Aorta (tissue), 5 donors: ENCODE results near the gene BAIAP2. TPM values are rescaled to one million over a fixed set of nuclear protein-coding genes. Genes with fewer than 3 reads are reported as not detected.

Source experiments
- ATAC-seq: fragments of 200-7000 bp; cut with Tn5 transposase; one replicate; pipeline ENCODE4 v1.9.1; 2022; ENCODE audit warnings: moderate library complexity; ENCODE audit not compliant: low FRiP score
- DNase-seq, 2 donors: peaks; one replicate each; pipeline ENCODE4 v3.0.0-alpha.2; 2020
- H3K27ac ChIP-seq, 2 donors: one replicate each; pipeline ENCODE4 v1.5.1; 2013; ENCODE audit warnings: low read length in 2 of 2, mild to moderate bottlenecking in 2 of 2, moderate library complexity in 2 of 2, control low read depth in 1 of 2, inconsistent platforms in 1 of 2, low read depth in 1 of 2
- H3K27me3 ChIP-seq, 2 donors: one replicate each; pipeline ENCODE4 v1.6.1; 2013; ENCODE audit warnings: control low read depth in 1 of 2, low read length in 1 of 2, mild to moderate bottlenecking in 1 of 2, moderate library complexity in 1 of 2; ENCODE audit not compliant: insufficient read depth in 2 of 2, control insufficient read depth in 1 of 2
- H3K36me3 ChIP-seq, 2 donors: one replicate each; pipeline ENCODE4 v1.6.1; 2013; ENCODE audit warnings: control low read depth in 1 of 2, low read length in 1 of 2, mild to moderate bottlenecking in 1 of 2; ENCODE audit not compliant: insufficient read depth in 2 of 2, control insufficient read depth in 1 of 2
- H3K4me1 ChIP-seq, 2 donors: one replicate each; pipeline ENCODE4 v1.6.1; 2013; ENCODE audit warnings: low read length in 2 of 2, control low read depth in 1 of 2, mild to moderate bottlenecking in 1 of 2, moderate library complexity in 1 of 2; ENCODE audit not compliant: insufficient read depth in 2 of 2, control insufficient read depth in 1 of 2
- H3K4me3 ChIP-seq, 2 donors: one replicate each; pipeline ENCODE4 v1.5.1; 2013; ENCODE audit warnings: low read length in 2 of 2, control low read depth in 1 of 2, mild to moderate bottlenecking in 1 of 2
- H3K9me3 ChIP-seq: one replicate; pipeline ENCODE4 v1.6.1; 2013; ENCODE audit warnings: mild to moderate bottlenecking, low read length; ENCODE audit not compliant: control insufficient read depth
- WGBS, 2 donors: extraction: QIAGEN DNeasy Blood & Tissue Kit; methylation state at CpG; one replicate each; pipeline ENCODE4 v1.1.7; 2013; 5-methylcytosine and 5-hydroxymethylcytosine counted together
- intact Hi-C, 2 donors: fragments of 100-400 bp; cut with DNase I; formaldehyde crosslinking; loops; one replicate each; pipeline versions ENCODE4 v1.14.2 to v1.15.0; 2022
- polyA plus RNA-seq, 2 donors: library from polyadenylated mRNA; stranded (reverse); fragments of 200-250 nt; gene quantifications; one replicate each; pipeline ENCODE4 v1.2.3, GENCODE V29; 2013
- total RNA-seq, 2 donors: library from RNA; stranded (reverse); fragmentation: NEBNext Ultra II Directional; extraction: Animal tissue kit (Norgen Biotek cat#: 25700); gene quantifications; one replicate each; pipeline ENCODE4 v1.2.1, GENCODE V29; 2021
- donor health status: healthy with polysubstance abuse.
- donor health status: Bipolar disorder and iron deficiency.
- donor health status: DM: no; HTN: no; CAD: no.
- donor health status: DM: no; HTN: no; CAD: no.
- donor health status: DM: yes; HTN: yes; CAD: no.

Gene BAIAP2
- total and polyA plus RNA-seq, 4 donors = 1.7 to 23.7 (median 14.3) TPM

DNA sequence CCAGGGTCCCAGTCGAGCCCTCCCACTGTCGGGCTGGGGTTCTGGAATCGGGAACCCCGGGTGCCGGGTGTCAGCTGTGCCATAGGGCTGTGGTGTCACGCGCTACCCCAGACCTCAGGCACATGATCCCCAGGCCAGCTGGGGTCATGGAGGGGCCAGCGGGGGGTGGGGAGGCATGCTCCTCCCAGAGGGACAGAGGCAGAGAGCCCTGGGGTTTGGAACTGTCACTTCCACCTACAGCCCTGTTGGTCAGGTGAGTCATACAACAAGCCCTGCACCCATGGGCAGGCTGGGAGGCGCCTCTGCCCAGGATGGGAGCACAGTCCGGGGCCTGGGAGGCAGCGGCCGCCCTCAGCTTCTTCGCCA is 63.0 kb downstream of the BAIAP2 start:
- Histone ChIP-seq H3K4me1 (no peaks in the 10 kb centered on the region), H3K4me3 (no peak overlapping the region), H3K36me3 (no peaks in the 10 kb centered on the region), H3K9me3 (no peaks in the 10 kb centered on the region), H3K27me3 (no peaks in the 10 kb centered on the region), H3K27ac (no peak overlapping the region)
- intact Hi-C loops = no loop called here
- DNase-seq (peak in 1 of 2 donors; percentile 84), ATAC-seq (no peak)
- 84 to 85% methylated on average over 13 of the region's 13 CpGs for WGBS, 2 donors

DNA sequence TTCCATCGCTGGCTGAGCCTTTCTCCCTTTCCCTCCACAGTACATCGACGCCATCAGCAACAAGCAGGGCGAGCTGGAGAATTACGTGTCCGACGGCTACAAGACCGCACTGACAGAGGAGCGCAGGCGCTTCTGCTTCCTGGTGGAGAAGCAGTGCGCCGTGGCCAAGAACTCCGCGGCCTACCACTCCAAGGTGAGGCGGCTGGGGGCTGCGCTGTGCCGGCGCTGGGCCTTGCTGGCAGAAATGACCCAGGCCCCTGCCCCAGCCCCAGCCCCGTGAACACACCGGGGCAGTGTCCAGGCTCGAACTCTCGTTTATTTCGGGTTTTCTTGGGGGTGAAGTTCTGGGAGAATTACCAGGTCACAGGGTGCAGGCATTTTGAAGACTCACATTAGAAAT is 64.9 kb downstream of the BAIAP2 start:
- ATAC-seq (no peak), DNase-seq (no peak)
- Histone ChIP-seq H3K27me3 (no peaks in the 10 kb centered on the region), H3K4me1 (no peaks in the 10 kb centered on the region), H3K27ac (no peak overlapping the region), H3K9me3 (no peaks in the 10 kb centered on the region), H3K36me3 (no peaks in the 10 kb centered on the region), H3K4me3 (no peak overlapping the region)
- intact Hi-C loops = loop anchor here (2.0 to 5.0 kb wide), 3 partner anchors 63 to 109 kb away; partner anchors contain the start of genes BAIAP2 (in 1 of the 2) and CHMP6 (in 1 of the 2)
- 97 to 98% methylated on average over 23 of the region's 23 CpGs for WGBS, 2 donors

DNA sequence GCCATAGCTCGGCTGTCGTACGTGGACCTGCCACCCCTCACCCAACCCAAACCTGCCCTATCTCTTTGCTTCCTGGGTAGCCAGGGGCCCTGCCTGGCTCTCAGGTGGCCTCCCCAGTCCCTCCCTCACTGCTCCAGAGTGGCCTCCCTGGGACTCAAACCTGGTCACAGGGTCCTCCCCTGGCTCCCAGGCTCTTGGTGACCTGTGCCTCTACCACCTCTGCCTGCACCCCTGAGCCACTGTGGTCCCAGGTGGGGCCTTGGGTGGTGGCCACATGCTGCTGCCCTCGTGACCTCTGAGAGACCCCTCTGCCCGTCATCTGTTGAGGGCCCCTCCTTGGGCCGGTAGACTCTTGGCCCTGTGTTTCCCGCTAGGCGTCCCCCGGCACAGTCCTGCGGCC is 65.7 kb downstream of the BAIAP2 start:
- 93 to 94% methylated on average over 10 of the region's 10 CpGs for WGBS, 2 donors
- no peak overlapping the region for H3K27ac ChIP-seq
- no peak overlapping the region for H3K4me3 ChIP-seq
- intact Hi-C loops = loop anchor here (1.0 to 5.0 kb wide), 5 partner anchors 63 to 111 kb away; partner anchors contain the start of genes BAIAP2 (in 1 of the 2) and CHMP6 (in 1 of the 2)
- no peaks in the 10 kb centered on the region for H3K27me3 ChIP-seq
- H3K4me1 ChIP-seq = no peaks in the 10 kb centered on the region
- no peaks in the 10 kb centered on the region for H3K36me3 ChIP-seq
- DNase-seq = no peak
- no peaks in the 10 kb centered on the region for H3K9me3 ChIP-seq
- no peak for ATAC-seq

DNA sequence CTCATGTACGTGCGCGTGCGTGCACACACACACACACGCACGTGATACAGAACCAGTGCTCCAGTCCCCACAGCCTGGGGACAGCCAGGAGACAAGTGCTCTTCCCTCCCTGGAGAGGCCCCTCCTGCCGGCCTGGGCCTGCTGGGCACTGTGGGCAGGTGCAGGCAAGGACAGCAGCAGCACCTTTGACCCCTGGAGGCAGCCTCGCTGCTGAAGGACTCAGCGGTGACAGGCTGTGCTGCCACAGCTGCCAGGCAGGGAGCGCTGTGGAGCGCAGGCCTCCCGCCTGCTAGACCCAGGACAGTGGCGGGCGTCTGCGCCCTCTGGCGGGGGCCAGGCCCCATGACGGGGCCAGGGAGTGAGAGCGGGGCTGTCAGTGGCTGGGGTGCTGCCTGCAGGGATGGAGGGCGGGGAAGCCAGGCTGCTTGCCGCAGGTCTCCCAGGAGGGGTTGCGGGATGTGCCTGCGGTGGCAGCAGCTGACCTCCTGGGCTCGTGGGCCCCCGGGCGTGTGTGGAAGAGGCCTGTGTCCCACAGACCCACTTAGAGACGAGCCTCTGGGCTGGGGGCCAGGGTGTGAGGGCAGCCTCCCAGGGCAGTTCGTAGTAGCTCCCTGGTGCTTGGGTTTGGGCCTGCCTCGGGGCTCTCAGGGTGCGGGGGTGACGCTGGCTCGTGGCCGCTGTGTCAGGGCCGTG is 66.8 kb downstream of the BAIAP2 start:
- 45% methylated on average over 32 to 33 of the region's 33 CpGs for WGBS, 2 donors
- Histone ChIP-seq H3K4me3 (no peak overlapping the region), H3K9me3 (no peaks in the 10 kb centered on the region), H3K36me3 (no peaks in the 10 kb centered on the region), H3K27ac (no peak overlapping the region), H3K27me3 (no peaks in the 10 kb centered on the region), H3K4me1 (no peaks in the 10 kb centered on the region)
- ATAC-seq (peak; percentile 90), DNase-seq (peak; percentile 90 to 93)
- intact Hi-C loops = loop anchor here (1.0 to 5.0 kb wide), 5 partner anchors 64 to 112 kb away; partner anchors contain the start of genes BAIAP2 (in 1 of the 2) and CHMP6 (in 1 of the 2)

DNA sequence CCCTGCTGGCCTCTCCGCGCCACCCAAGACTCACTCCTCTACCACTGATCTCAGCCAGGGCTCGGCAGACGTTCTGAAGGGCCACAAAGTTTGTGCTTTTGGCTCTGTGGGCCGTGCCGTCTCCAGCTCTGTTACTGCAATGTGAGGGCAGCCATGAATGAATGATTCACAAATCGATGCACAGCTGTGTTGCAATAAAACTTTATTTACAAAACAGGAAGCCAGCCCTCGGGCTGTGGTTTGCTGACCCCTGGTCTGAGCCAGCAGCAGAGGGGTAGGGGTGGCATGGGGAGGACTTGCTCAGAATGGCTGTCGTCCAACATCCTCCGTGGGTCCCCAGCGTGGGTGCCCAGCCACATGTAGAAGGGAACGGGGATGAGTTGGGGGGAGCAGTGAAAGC is 67.4 kb downstream of the BAIAP2 start:
- Histone ChIP-seq H3K9me3 (no peaks in the 10 kb centered on the region), H3K27me3 (no peaks in the 10 kb centered on the region), H3K27ac (no peak overlapping the region), H3K4me3 (no peak overlapping the region), H3K4me1 (no peaks in the 10 kb centered on the region), H3K36me3 (no peaks in the 10 kb centered on the region)
- WGBS, 2 donors = 89 to 90% methylated on average over 12 of the region's 12 CpGs
- intact Hi-C loops = loop anchor here (5.0 kb wide), 2 partner anchors 65 to 75 kb away; partner anchors contain the start of gene BAIAP2 (in 1 of the 2)
- ATAC-seq (no peak), DNase-seq (no peak)

DNA sequence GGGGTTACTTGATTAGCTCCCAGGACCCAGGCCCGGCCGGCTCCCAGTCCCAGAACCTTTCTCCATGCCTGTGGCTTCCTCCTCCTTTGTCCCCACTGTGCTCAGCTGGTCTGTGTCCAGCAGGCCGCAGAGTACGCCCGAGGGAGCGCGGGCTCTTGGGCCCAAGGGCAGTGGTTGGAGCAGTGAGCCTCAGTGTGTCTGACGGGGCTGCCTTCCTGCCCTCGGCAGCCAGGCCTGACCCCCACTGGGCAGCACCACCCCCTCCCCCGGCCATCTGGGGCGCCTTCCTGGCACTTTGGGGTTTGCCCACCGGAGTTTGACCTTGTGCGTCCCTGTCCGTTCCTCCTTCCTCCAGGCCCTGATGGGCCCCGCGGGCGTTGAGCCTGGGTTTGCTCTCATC is 67.9 kb downstream of the BAIAP2 start:
- H3K9me3 ChIP-seq = no peaks in the 10 kb centered on the region
- ATAC-seq (no peak), DNase-seq (no peak)
- H3K4me3 ChIP-seq = no peak overlapping the region
- no peaks in the 10 kb centered on the region for H3K27me3 ChIP-seq
- no peak overlapping the region for H3K27ac ChIP-seq
- 93 to 94% methylated on average over 14 to 17 of the region's 17 CpGs for whole genome bisulfite sequencing, 2 donors
- intact Hi-C loops = loop anchor here (5.0 kb wide), 2 partner anchors 66 to 76 kb away; partner anchors contain the start of gene BAIAP2 (in 1 of the 2)
- H3K36me3 ChIP-seq = no peaks in the 10 kb centered on the region
- H3K4me1 ChIP-seq = no peaks in the 10 kb centered on the region

DNA sequence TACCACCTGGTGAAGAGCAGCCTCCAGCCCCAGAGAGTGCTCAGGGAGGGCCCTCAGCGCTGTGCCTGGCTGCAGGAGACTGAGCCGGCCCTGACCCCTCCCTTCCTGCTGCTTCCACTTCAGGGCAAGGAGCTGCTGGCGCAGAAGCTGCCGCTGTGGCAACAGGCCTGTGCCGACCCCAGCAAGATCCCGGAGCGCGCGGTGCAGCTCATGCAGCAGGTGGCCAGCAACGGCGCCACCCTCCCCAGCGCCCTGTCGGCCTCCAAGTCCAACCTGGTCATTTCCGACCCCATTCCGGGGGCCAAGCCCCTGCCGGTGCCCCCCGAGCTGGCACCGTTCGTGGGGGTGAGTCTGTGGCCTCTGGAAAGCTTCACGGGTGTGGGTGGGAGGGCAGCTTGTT is 68.4 kb downstream of the BAIAP2 start:
- no peak overlapping the region for H3K27ac ChIP-seq
- DNase-seq = no peak
- intact Hi-C loops = loop anchor here (5.0 kb wide), 2 partner anchors 66 to 76 kb away; partner anchors contain the start of gene BAIAP2 (in 1 of the 2)
- no peaks in the 10 kb centered on the region for H3K9me3 ChIP-seq
- no peaks in the 10 kb centered on the region for H3K36me3 ChIP-seq
- ATAC-seq = no peak
- no peaks in the 10 kb centered on the region for H3K4me1 ChIP-seq
- 93 to 95% methylated on average over 18 to 20 of the region's 20 CpGs for WGBS, 2 donors
- H3K27me3 ChIP-seq = no peaks in the 10 kb centered on the region
- H3K4me3 ChIP-seq = no peak overlapping the region

DNA sequence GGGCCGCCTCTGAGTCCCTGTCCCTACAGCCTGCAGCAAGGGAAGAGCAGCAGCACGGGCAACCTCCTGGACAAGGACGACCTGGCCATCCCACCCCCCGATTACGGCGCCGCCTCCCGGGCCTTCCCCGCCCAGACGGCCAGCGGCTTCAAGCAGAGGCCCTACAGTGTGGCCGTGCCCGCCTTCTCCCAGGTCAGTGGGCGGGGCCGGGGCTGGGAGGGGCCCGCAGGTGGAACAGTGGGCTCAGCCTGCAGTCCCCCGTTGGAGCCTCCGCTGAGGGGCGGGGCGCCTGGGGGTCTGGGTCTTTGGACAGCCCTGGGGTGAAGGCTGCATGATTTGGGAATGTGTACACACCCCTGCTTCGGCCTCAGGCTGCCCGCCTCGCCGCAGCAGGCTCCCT is 71.8 kb downstream of the BAIAP2 start:
- intact Hi-C loops = no loop called here
- Histone ChIP-seq H3K36me3 (no peaks in the 10 kb centered on the region), H3K9me3 (no peaks in the 10 kb centered on the region), H3K4me1 (no peaks in the 10 kb centered on the region), H3K4me3 (no peak overlapping the region), H3K27ac (no peak overlapping the region), H3K27me3 (no peaks in the 10 kb centered on the region)
- whole genome bisulfite sequencing, 2 donors = 92 to 93% methylated on average over 24 of the region's 24 CpGs
- ATAC-seq (no peak), DNase-seq (no peak)

DNA sequence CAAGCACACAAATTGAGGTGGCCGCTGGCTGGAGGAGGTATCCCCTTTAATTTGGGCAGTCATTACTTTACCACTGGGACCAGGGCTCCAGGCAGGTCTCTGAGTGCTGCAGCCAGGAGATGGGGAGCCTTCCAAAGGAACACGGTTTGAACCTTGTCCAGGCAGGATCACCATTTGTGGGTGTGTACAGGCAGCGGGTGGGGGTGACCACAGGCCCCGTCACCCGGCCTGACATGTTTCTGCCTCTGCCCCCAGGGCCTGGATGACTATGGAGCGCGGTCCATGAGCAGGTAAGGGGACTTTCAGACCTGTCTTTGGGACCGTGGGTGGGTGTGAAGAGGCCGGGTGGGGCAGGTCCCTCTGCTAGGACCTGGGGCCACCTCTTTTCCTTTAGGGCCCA is 73.3 kb downstream of the BAIAP2 start:
- 82 to 86% methylated on average over 9 of the region's 9 CpGs for WGBS, 2 donors
- DNase-seq = no peak
- Histone ChIP-seq H3K27ac (no peak overlapping the region), H3K4me1 (no peaks in the 10 kb centered on the region), H3K9me3 (no peaks in the 10 kb centered on the region), H3K27me3 (no peaks in the 10 kb centered on the region), H3K36me3 (no peaks in the 10 kb centered on the region), H3K4me3 (no peak overlapping the region)
- ATAC-seq = no peak
- intact Hi-C loops = no loop called here
